Adrenal gland (tissue), 5 donors: ENCODE results near the gene SIPA1.

Experiments
- POLR2A ChIP-seq, 2 donors: fragments of 450-650 bp; IDR thresholded peaks; one replicate each; pipeline ENCODE4 v1.6.1; 2017; ENCODE audit warnings: antibody characterized with exemption in 2 of 2, mild to moderate bottlenecking in 2 of 2, moderate library complexity in 1 of 2
- TF ChIP-seq, protein P1 (sequence below), 6 experiments: fragments of 450-650 bp in 4 of 6; fragments of 200-600 bp in 2 of 6; sonication (generic) in 1 of 6; IDR thresholded peaks; 1 replicate in 5 of 6; 2 replicates in 1 of 6; pipeline versions ENCODE4 v1.5.1 to v1.8.0; 2016 to 2021; ENCODE audit warnings: antibody characterized with exemption in 6 of 6, mild to moderate bottlenecking in 2 of 6, moderate library complexity in 1 of 6
- donor health status: DM: no; HTN: no; CAD: no.

DNA sequence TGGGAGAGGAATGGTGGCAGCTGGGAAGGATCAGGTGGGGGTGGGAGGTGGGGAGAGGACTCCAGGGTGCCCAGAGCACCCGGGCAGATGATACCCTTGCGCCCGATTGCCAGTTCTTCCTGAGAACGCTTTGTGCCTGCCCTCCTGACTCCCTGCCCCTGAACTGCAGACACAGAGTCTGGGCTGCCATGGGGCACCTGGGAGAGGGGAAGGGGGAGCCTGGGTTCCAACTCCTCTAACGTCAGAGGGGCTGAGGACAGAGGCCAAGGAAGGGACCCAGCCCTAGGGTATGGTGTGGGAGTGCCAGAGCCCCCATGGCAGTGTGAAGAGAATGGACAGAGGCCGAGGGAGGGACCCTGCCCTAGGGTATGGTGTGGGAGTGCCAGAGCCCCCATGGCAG lies 41.4 kb upstream of the SIPA1 start:
- TF ChIP-seq, protein P1, sequence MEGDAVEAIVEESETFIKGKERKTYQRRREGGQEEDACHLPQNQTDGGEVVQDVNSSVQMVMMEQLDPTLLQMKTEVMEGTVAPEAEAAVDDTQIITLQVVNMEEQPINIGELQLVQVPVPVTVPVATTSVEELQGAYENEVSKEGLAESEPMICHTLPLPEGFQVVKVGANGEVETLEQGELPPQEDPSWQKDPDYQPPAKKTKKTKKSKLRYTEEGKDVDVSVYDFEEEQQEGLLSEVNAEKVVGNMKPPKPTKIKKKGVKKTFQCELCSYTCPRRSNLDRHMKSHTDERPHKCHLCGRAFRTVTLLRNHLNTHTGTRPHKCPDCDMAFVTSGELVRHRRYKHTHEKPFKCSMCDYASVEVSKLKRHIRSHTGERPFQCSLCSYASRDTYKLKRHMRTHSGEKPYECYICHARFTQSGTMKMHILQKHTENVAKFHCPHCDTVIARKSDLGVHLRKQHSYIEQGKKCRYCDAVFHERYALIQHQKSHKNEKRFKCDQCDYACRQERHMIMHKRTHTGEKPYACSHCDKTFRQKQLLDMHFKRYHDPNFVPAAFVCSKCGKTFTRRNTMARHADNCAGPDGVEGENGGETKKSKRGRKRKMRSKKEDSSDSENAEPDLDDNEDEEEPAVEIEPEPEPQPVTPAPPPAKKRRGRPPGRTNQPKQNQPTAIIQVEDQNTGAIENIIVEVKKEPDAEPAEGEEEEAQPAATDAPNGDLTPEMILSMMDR (IDR thresholded peaks at IDR 0.05): no peak
- TF ChIP-seq POLR2A (IDR thresholded peaks at IDR 0.05): no peak
